Colonic mucosa (tissue), 4 donors: ENCODE results near the gene MFRP. TPM values are rescaled to one million over a fixed set of nuclear protein-coding genes. Genes with fewer than 3 reads are reported as not detected.

Source experiments
- DNase-seq: peaks from one replicate; pipeline ENCODE4 v3.0.0-alpha.2; 2020
- H3K27ac ChIP-seq: fragments of 200-600 bp; one replicate; pipeline ENCODE4 v1.8.0; 2021
- H3K27me3 ChIP-seq: fragments of 200-600 bp; one replicate; pipeline ENCODE4 v1.8.0; 2021
- H3K36me3 ChIP-seq: fragments of 200-600 bp; one replicate; pipeline ENCODE4 v1.8.0; 2021
- H3K4me1 ChIP-seq: fragments of 200-600 bp; one replicate; pipeline ENCODE4 v1.8.0; 2021; ENCODE audit warnings: mild to moderate bottlenecking
- H3K4me3 ChIP-seq: fragments of 200-600 bp; one replicate; pipeline ENCODE4 v1.8.0; 2021
- H3K9ac ChIP-seq, 2 donors: one replicate each; pipeline ENCODE4 v1.7.0; 2013; ENCODE audit warnings: control low read depth in 2 of 2, low read depth in 2 of 2, low read length in 2 of 2
- H3K9me3 ChIP-seq: fragments of 200-600 bp; one replicate; pipeline ENCODE4 v1.8.0; 2021
- intact Hi-C: fragments of 100-400 bp; cut with DNase I; formaldehyde crosslinking; loops from one replicate; pipeline ENCODE4 v1.14.1; 2022
- microRNA-seq: library from miRNA; unstranded; fragments of <30 nt; microRNA quantifications from one replicate; pipeline ENCODE4, GENCODE V29; 2019
- total RNA-seq, 2 donors: library from RNA; stranded (reverse); fragmentation: NEBNext Ultra II Directional in 1 of 2; extraction: Animal tissue kit (Norgen Biotek cat#: 25700) in 1 of 2; gene quantifications; one replicate each; pipeline ENCODE4 v1.2.1, GENCODE V29; 2021
- TF ChIP-seq, protein P1 (sequence below): fragments of 200-600 bp; IDR thresholded peaks from one replicate; pipeline ENCODE4 v1.8.0; 2022; ENCODE audit warnings: antibody characterized with exemption, mild to moderate bottlenecking
- donor health status: healthy.
- donor health status: DM: no; HTN: no; CAD: no.
- donor health status: DM: no; HTN: no; CAD: no.

Gene MFRP
- total RNA-seq, 2 donors from 2014 or later: not detected

DNA sequence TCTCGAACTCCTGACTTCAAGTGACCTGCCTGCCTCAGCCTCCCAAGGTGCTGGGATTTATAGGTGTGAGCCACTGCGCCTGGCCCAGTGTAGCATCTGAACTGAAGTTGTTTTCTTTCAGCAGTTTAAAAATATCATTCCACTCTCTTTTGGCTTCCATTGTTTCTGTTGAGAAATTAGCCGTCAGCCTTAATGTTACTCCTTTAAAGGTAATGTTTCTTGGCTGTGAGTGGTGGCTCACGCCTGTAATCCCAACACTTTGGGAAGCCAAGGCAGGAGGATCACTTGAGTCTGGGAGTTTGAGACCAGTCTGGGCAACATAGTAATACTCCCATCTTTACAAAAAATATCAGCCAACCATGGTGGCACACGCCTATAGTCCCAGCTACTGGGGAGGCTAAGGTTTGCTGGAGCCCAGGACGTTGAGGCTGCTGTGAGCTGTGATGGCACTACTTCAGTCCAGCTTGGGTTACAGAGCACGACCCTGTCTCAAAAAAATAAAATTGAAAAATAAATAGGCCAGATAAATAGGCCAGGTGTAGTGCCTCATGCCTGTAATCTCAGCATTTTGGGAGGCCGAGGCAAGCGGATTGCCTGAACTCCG lies 55.5 kb downstream of the MFRP start:
- no peak overlapping the region for H3K27ac ChIP-seq
- no peak for DNase-seq
- H3K9me3 ChIP-seq: no peaks in the 10 kb centered on the region
- H3K27me3 ChIP-seq: no peaks in the 10 kb centered on the region
- no peak overlapping the region for H3K4me3 ChIP-seq
- intact Hi-C loops: no loop called here
- H3K4me1 ChIP-seq: no peaks in the 10 kb centered on the region
- H3K36me3 ChIP-seq: no peaks in the 10 kb centered on the region
- TF ChIP-seq, protein P1, sequence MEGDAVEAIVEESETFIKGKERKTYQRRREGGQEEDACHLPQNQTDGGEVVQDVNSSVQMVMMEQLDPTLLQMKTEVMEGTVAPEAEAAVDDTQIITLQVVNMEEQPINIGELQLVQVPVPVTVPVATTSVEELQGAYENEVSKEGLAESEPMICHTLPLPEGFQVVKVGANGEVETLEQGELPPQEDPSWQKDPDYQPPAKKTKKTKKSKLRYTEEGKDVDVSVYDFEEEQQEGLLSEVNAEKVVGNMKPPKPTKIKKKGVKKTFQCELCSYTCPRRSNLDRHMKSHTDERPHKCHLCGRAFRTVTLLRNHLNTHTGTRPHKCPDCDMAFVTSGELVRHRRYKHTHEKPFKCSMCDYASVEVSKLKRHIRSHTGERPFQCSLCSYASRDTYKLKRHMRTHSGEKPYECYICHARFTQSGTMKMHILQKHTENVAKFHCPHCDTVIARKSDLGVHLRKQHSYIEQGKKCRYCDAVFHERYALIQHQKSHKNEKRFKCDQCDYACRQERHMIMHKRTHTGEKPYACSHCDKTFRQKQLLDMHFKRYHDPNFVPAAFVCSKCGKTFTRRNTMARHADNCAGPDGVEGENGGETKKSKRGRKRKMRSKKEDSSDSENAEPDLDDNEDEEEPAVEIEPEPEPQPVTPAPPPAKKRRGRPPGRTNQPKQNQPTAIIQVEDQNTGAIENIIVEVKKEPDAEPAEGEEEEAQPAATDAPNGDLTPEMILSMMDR: no peak
- no peak overlapping the region for H3K9ac ChIP-seq

Small RNA genes within 50 kb of the gene (microRNA-seq; reads per million reads assigned to microRNA genes)
- not detected for gene MIR6756

Other genes starting within 250 kb of the MFRP start
- 100 to 1,000 TPM in 1 of 2 donors, 10 to 100 TPM in 1; 39.4 to 104 TPM for gene DPAGT1, start 244.9 kb downstream of the MFRP start, total RNA-seq
- gene C2CD2L, start 239.4 kb downstream of the MFRP start, total RNA-seq: 10 to 100 TPM; 20.6 to 27.9 TPM
- 10 to 100 TPM; 31.9 to 33.3 TPM for gene HINFP, start 225.1 kb downstream of the MFRP start, total RNA-seq
- gene ABCG4, start 197.7 kb downstream of the MFRP start, total RNA-seq: under 1 TPM; 0.05 to 0.22 TPM
- gene NLRX1, start 178.0 kb downstream of the MFRP start, total RNA-seq: 10 to 100 TPM; 16.5 to 17.1 TPM
- gene NHERF4, start 161.2 kb downstream of the MFRP start, total RNA-seq: 10 to 100 TPM; 52.3 to 72.7 TPM
- gene CBL, start 140.4 kb downstream of the MFRP start, total RNA-seq: 10 to 100 TPM; 10.8 to 16.4 TPM
- 10 to 100 TPM in 1 of 2 donors, 1 to 10 TPM in 1; 5.4 to 36.9 TPM for gene MCAM, start 29.6 kb downstream of the MFRP start, total RNA-seq
- gene RNF26, start 12.2 kb downstream of the MFRP start, total RNA-seq: 10 to 100 TPM; 22.9 to 46.6 TPM
- 1 to 10 TPM; 5.3 to 8.7 TPM for gene C1QTNF5, start 5.8 kb downstream of the MFRP start, total RNA-seq
- gene USP2, start 35.0 kb upstream of the MFRP start, total RNA-seq: 10 to 100 TPM in 1 of 2 donors, 1 to 10 TPM in 1; 7.9 to 11.6 TPM
- 1 to 10 TPM; 6.6 to 6.9 TPM for gene THY1, start 76.5 kb upstream of the MFRP start, total RNA-seq